Activated CD8-positive, alpha-beta memory T cell treated with anti-CD3 and anti-CD28 coated beads for 1 hour (primary cell): ENCODE measurements around the gene DMRTB1.

ENCODE experiments used
- DNase-seq, 2 donors: peaks; one replicate each; pipeline ENCODE4 v3.0.0-alpha.2; 2020; ENCODE audit warnings: low read depth in 1 of 2; ENCODE audit errors: extremely low read depth in 1 of 2

Gene DMRTB1

GRCh38 chr1:53484705-53485477, 25.7 kb downstream of the DMRTB1 start:
- no peak for DNase-seq

- peak in 1 of 2 donors; percentile 46 for DNase-seq
Measured at GRCh38 chr1:53485478-53486394, 26.5 kb downstream of the DMRTB1 start.

GRCh38 chr1:53486395-53487026, 27.3 kb downstream of the DMRTB1 start:
- DNase-seq: no peak

GRCh38 chr1:53490351-53490750, 31.2 kb downstream of the DMRTB1 start:
- DNase-seq: no peak

GRCh38 chr1:53495633-53496345, 36.6 kb downstream of the DMRTB1 start:
- DNase-seq: no peak

- DNase-seq: no peak
Measured at GRCh38 chr1:53498555-53499131, 39.4 kb downstream of the DMRTB1 start.

GRCh38 chr1:53499257-53500203, 40.3 kb downstream of the DMRTB1 start:
- DNase-seq: no peak

GRCh38 chr1:53500204-53501064, 41.2 kb downstream of the DMRTB1 start:
- DNase-seq: no peak

- no peak for DNase-seq
Measured at GRCh38 chr1:53501065-53502005, 42.1 kb downstream of the DMRTB1 start.

GRCh38 chr1:53502641-53503432, 43.6 kb downstream of the DMRTB1 start:
- no peak for DNase-seq

- no peak for DNase-seq
Measured at GRCh38 chr1:53503433-53504217, 44.4 kb downstream of the DMRTB1 start.

GRCh38 chr1:53504901-53505300, 45.7 kb downstream of the DMRTB1 start:
- DNase-seq: no peak

GRCh38 chr1:53505401-53505800, 46.2 kb downstream of the DMRTB1 start:
- DNase-seq: no peak

GRCh38 chr1:53505891-53506290, 46.7 kb downstream of the DMRTB1 start:
- DNase-seq: no peak

GRCh38 chr1:53506355-53507050, 47.3 kb downstream of the DMRTB1 start:
- DNase-seq: no peak
